Measurements from ENCODE around the gene IL20RB.

The IL20RB gene, protein sequence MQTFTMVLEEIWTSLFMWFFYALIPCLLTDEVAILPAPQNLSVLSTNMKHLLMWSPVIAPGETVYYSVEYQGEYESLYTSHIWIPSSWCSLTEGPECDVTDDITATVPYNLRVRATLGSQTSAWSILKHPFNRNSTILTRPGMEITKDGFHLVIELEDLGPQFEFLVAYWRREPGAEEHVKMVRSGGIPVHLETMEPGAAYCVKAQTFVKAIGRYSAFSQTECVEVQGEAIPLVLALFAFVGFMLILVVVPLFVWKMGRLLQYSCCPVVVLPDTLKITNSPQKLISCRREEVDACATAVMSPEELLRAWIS

DNA sequence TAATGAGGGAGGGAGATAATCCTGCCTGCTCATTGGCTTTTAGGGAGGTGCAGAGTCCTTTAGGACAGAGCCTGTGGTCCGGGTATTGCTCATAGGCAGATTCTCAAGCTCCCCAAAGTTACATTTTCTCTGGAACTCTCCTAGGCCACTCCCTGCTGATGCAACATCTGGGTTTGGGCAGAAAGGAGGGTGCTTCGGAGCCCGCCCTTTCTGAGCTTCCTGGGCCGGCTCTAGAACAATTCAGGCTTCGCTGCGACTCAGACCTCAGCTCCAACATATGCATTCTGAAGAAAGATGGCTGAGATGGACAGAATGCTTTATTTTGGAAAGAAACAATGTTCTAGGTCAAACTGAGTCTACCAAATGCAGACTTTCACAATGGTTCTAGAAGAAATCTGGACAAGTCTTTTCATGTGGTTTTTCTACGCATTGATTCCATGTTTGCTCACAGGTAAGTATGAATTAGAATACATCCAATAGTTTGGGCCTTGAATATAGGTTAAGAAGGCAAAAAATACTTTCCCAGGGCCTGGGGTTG lies at the start of gene IL20RB:
Gene IL20RB (plus strand): TSS at position 233 of the 538 bp plus-strand sequence. CDS start 131 bp downstream, at position 364.
- DNase-seq (ENCODE audit: low read depth in 2 of 2) = no peak

DNA sequence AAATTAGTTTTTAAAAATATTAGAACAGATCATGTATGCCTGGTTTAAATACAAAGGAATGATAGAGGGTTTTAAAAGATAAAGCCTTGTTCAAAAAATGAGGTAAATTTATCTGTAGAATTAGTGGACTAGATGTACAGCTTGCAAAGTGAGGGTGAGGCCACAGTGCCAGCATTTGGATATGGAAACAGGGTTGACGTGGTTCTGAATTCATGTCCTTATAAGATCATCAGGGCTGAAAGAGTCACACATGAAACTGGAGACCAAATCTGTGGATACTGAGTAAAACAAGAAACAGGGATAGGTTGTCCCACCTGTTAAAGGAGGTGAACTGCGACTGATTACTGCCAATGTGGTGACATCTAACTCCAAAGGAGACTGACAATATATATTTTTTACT lies 49.5 kb upstream of the IL20RB start:
- DNase-seq (ENCODE audit: low read depth in 2 of 2) = no peak

DNA sequence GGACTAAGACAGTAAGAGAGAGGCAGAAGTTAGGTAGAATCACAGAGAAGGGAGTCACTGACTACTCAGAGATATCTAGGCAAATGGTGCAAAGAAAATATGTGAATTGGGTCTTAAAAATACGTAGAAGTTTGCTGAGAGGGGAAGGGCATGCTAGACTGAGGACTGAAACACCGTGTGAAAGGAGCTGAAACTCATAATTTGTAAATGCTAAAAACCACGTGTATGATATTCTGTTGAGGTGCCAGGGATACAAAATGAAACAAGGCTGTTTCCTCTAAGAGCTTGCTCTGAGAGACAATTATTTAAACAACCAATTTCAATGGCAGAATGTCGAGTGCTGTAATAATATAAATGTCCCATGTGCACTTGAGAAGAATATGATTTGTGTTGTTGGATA lies 48.6 kb upstream of the IL20RB start:
- no peak for DNase-seq (ENCODE audit: low read depth in 2 of 2)

DNA sequence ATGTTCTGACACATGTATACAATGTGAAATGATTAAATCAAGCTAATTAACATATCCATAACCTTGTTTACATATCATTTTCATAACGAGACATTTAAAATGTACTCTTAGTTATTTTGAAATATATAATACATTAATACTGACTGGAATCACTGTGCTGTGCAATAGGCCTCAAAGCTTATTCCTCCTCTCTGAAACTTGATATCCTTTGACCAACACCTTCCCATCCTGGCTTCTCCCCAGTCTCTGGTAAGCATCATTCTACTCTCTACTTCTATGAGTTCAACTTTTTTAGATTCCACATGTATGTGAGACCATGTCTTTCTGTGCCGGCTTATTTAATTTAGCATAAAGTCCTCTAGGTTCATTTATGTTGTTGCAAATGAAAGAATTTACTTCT lies 47.1 kb upstream of the IL20RB start:
- DNase-seq (ENCODE audit: low read depth in 2 of 2) = no peak

DNA sequence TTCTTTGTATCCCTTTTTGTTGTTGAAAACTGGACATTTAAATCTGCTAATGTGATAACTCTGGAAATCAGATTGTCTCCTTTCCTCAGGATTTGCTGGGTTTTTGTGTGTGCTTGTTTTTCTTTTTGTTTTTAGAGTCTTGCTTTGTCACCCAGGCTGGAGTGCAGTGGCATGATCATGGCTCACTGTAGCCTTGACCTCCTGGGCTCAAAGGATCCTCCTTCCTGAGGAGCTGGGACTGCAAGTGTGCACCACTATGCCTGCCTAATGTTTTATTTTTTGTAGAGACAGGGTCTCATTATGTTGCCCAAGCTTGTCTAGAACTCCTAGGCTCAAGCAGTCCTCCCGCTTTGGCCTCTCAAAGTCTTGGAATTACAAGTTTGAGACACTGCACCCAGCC lies 44.6 kb upstream of the IL20RB start:
- DNase-seq (ENCODE audit: low read depth in 2 of 2) = no peak

DNA sequence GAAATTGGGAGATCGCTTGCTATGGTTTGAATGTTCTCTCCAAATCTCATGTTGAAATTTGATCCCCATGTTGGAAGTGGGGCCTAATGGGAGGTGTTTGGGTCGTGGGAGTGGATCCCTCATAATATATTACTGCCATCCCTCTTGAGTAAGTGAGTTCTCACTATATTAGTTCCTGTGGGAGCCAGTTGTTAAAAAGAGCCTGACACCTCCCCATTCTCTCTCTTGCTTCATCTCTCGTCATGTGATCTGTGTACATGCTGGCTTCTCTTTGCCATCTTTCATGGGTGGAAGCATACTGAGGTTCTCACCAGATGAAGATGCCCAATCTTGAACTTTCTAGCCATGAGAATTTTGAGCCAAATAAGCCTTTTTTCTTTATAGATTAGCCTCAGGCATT lies 43.0 kb upstream of the IL20RB start:
- DNase-seq (ENCODE audit: low read depth in 2 of 2) = no peak

DNA sequence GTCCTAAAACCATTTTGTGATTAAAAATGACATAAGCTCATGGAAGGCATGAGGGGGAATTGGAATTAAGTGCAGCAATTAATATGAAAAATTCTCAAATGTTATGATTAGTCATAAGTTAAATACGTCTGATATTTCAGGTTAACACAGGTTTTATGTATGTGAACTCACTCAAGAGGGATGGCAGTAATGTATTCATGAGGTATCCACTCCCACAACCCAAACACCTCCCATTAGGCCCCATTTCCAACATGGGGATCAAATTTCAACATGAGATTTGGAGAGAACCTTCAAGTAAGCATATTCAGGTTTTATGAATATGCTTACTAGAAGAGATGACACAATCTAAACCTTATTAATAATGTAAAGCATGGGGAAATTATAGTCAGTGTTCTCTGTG lies 41.6 kb upstream of the IL20RB start:
- no peak for DNase-seq (ENCODE audit: low read depth in 2 of 2)

DNA sequence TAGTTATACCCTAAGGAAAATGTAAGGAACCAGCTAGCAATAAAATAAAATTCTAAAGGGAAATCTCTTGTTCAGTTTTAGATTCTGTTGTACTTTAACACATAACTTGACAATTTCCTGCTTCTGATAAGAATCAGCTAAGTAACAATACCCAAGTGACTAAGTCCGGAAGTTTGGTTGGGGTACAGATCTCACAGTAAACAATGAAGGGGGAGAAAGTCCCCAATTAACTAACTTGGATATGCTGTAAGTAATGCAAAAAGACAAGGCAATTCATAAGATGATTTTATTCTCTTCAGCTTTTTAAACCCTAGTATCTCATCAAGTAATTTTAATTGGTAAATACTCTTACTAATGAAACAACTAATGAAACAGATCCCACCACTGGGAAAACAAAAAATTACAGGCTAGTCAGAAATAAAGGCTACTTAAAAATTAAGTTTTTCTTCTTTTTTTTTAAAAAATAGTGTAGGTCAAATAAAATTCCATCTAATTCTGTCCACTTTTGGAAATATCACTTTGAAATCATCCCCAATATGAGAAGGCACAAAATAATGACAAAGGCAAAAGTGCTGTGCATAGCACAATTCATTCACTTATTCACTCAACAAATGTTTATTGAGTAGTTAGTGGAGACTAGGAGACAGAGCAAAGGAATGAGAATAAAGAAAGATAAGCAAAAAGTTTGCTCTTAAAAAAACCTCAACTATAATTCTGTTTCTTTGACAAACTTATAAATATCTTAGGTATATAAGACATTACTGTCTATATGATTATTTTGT lies 37.8 kb upstream of the IL20RB start:
- DNase-seq (ENCODE audit: low read depth in 2 of 2) = no peak

DNA sequence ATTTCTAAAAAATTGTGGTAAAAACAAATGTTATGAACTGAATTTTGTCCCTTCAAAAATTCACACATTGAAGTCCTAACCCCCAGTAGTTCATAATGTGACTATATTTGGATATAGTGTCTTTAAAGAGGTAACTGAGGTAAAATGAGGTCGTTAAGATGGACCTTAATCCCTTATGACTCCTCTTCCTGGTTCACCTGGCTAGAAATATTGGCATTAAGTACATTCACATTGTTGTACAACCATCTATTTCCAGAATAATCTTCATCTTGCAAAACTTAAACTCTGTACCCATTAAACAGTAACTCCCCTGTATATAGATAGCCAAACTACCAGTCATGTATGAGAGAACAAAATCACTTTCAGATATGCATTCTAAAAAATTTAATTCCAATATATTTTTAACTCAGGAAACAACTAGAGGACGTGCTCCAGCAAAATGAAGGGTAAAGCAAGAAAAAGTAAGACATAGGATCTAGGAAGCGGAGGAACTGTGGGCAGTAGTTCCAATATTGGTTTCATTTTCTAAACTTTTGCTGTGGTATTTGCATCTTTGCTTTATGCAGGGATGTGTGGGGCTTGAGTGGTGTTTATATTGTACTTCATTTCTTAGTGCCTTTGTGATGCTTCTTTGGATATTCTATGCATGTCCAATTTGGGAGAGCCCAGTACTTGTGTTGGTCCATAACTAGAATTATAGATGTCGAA lies 36.7 kb upstream of the IL20RB start:
- no peak for DNase-seq (ENCODE audit: low read depth in 2 of 2)

DNA sequence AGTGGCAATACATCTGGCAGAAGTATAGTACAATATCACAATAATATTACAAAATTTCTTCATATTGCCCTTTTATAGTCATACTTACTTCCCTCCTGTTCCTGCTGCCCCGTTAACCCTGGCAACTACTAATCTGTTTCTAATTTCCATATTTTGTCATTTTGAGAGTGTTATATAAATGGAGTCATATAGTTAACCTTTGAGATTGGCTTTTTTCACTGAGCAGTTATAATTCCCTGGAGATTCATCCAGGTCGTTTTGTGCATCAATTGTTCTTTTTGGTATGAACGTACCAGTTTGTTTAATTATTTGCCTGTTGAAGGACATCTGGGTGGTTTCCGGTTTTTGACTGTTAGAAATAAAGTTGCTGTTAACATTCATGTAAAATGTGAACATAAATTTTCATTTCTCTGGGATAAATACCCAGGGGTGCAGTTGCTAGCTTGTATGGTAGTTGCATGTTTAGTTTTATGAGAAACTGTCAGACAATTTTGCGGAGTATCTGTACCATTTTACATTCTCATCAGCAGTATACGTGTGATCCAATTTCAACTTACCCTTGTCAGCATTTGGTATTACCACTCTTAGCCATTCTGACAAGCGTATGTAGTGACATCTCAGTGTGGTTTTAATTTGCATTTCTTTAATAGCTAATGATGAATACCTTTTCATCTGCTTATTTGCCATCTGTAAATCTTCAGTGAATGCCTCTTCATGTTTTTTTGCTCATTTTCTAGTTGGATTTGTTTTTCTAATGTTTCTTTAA lies 32.2 kb upstream of the IL20RB start:
- DNase-seq (ENCODE audit: low read depth in 2 of 2) = no peak

DNA sequence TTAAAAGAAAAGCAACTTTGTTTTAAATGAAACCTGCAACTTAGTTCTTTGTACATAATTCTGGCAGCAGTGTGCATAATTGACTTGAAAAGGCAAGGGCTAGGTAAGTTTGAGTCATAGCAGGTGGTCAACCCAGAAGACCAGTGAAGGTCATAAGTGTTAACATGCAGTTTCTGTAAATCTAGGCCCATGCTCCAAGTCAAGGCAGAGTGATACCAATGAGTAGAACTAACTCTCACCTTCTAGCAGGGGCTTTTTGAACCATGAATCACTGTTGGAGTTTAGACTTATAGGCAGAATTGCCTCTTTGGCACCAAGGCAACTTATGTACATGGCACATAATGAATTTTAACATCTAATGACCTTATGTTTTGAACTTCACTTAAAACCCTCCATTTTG lies 29.5 kb upstream of the IL20RB start:
- DNase-seq (ENCODE audit: low read depth in 2 of 2) = no peak

DNA sequence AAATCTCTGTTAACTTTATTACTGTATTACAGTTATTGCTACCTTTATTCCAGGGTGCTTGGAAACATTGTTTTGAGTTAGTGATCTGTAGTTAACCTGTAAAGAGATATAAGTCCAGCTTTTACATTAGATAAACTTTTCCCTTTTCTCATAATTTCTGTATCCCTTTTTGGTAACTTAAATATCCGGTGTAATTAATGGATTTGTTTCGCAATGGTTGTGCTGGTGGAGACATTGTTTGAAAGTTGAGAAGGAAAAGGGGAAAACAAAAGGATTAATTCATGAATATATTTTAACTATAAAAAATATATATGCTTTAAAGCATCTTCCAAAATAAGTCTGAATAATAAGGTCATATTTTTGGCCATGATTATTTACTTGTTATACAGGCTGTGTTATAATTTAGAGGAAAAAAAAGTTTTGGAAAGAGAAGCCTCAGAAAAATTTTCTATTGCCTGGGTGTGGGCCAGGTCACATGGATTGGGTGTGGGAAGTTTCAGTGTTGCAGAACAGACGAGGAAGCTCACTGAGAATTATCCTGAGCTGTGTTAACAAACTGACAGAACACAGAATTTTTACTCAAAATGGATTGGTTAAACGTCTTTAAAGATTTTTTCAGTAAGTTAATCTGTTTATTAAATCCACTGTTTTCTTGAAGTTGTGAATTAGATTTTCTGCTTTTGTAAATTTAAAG lies 27.7 kb upstream of the IL20RB start:
- DNase-seq (ENCODE audit: low read depth in 2 of 2) = no peak

DNA sequence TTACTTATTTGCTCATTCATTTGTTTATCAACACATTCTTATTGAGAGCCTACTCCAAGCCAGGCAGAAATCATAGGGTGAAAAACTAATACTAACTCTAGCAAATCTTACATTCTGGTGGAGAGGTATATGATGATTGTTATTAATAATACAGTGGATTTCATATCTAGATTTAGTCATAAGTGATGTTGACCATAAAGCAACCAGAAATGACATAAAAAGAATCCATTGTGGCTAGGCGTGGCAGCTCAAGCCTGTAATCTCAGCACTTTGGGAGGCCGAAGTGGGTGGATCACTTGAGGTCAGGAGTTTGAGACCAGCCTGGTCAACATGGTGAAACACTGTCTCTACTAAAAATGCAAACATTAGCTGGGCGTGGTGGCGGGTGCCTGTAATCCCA lies 26.2 kb upstream of the IL20RB start:
- DNase-seq (ENCODE audit: low read depth in 2 of 2) = no peak

DNA sequence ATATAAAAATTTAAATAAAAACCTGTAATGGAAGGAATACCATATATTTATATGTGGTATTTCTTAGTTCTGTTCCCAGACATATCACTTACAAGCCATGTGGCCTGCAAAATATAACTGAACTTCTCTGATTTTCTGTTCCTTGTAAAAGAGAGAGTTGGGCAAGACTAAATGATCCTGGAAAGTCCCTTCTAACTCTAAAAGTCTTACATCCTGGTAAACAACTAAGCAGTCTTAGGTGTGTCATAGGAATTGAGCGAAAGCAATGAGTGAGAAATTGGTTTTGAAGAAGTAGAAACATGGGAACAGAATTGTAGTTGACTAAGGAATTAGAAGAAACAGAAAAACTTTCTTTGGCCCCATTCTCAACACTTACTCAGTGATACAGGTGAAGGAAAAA lies 25.3 kb upstream of the IL20RB start:
- no peak for DNase-seq (ENCODE audit: low read depth in 2 of 2)

DNA sequence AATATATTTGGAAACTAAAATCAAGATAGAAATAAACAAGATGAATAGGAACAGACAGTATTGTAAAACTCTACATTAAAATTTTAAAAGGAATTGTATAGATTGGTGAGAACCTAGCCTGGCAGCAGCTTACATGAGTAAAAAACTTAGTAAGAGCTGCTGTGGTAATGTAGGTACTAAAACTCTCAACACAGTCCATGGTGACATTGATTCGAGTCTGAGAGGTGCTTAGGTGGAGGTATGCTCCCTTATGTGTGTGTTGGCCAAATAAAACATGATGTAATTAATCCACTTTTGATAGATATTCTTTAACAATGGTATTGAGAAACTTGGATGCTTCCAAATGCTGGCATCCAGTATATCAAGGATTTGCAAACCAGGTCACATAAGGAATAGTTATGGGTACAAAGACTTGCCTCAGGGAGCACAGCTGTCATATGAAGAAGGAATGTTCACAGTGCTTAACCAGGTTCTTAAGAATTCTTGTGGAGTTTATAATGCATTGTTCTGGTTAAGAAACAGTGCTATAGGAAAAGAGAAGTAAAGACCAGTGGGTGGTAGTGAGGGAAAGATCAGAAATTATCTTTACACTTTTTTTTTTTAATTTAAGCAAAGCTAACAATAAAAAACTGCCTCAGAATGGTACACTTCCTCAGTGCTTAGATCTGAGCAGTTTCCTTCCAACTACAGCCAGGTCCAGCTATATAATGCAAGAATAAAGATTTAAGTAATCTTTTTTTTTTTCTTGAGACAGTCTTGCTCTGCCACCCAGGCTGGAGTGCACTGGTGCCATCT lies 24.6 kb upstream of the IL20RB start:
- DNase-seq (ENCODE audit: low read depth in 2 of 2) = no peak

DNA sequence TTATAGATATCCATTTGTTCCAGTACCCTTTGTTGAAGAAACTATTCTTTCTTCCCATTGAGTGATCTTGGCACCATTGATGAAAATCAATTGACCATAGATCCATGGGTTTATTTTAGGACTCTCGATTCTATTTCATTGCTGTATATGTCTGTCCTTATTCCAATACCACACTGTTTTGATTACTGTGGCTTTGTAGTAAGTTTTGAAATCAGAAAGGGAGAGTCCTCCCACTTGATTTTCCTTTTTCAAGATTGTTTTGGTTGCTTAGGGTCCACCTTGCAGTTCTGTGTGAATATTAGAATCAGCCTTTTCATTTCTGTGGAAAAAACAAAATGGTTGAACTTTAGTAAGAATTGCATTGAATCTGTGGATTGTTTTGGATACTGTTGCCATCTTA lies 20.6 kb upstream of the IL20RB start:
- no peak for DNase-seq (ENCODE audit: low read depth in 2 of 2)

DNA sequence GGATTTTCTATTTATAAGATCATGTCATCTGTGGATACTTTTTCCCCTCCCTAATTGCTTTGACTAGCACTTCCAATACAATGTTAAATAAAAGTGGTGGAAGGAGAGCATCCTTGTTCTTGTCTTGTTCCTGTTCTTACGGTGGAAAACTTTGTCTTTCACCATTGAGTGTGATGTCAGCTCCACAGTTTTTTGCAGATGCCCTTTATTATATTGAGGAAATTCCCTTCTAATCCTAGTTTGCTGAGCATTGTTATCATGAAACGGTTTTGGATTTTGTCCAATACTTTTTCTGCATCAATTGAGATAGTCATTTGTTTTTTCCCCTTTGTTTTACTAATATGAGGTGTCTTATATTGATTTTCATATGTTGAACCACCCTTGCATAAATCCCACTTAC lies 19.9 kb upstream of the IL20RB start:
- no peak for DNase-seq (ENCODE audit: low read depth in 2 of 2)

DNA sequence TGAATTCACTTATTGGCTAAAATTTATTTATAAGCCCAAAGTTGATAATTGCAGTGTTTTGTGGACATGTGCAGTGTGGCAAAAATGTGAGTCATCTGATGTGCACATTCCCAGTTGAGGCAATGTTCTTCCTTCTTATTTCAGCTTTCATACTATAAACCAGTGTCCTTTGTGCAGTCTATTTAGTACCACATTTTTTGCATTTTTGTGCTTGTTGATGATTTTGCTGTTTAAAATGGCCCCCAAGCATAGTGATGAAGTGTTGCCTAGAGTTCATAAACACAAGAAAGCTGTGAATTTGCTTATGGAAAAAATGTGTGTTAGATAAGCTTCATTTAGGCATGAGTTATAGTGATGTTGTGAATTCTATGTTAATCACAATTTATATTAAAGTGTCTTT lies 19.4 kb upstream of the IL20RB start:
- DNase-seq (ENCODE audit: low read depth in 2 of 2) = no peak

DNA sequence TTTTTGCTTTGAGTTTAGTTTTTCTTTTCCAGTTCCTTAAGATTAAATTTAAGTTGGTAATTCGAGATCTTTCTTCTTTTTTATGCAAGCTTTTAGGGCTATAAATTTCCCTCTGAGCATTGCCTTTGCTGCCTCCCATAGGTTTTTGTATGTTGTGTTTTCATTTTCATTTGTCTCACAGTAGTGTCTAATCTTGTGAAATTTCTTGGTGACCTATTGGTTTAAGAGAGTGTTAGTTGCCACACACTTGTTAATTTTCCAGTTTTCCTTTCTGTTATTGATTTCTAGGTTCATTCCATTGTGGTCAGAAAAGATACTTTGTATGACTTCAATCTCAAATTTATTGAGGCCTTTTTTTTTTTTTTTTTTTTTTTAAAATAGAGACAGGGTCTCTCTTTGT lies 18.3 kb upstream of the IL20RB start:
- no peak for DNase-seq (ENCODE audit: low read depth in 2 of 2)

DNA sequence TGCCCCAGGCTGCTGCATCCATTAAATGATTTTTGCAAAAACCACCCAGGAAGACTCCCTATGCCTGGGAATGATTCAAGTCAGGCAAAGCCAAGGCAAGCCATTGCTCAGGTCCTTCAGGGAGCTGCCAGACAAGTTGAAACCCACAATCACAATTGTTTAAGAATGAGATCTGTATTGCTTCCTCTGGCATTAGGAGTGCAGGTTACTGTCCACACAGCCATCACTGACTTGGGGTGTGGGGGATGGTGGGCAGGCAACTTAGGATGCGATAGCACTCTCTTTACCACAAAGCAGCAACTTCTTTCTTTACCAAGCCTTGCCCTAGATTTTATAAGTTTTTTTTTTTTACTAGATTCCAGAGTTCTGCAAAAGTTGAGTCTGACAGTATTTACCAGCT lies 15.0 kb upstream of the IL20RB start:
- no peak for DNase-seq (ENCODE audit: low read depth in 2 of 2)

All from stimulated activated CD4-positive, alpha-beta T cell treated with anti-CD3 and anti-CD28 coated beads, Interleukin-1b, Interleukin-23, amount 100 ng/mL, for 4 hours (primary cell).